Uterus (tissue), 4 donors: ENCODE results near the gene LRRC56. TPM values are rescaled to one million over a fixed set of nuclear protein-coding genes. Genes with fewer than 3 reads are reported as not detected.
A peak's percentile ranks its signal among the peaks of the same experiment; 100 is the strongest.

Experiments used
- DNase-seq, 2 donors: peaks; one replicate each; pipeline ENCODE4 v3.0.0-alpha.2; 2019 to 2020
- H3K27ac ChIP-seq, 2 donors: fragments of 200-600 bp; sonication (generic); 1 replicate in 1 of 2; 2 replicates in 1 of 2; pipeline ENCODE4 v1.5.1; 2016 to 2018
- H3K27me3 ChIP-seq, 2 donors: fragments of 200-600 bp; sonication (generic); one replicate each; pipeline ENCODE4 v1.5.1; 2018 to 2019; ENCODE audit warnings: control low read depth in 1 of 2
- H3K36me3 ChIP-seq, 2 donors: fragments of 200-600 bp; sonication (generic); one replicate each; pipeline ENCODE4 v1.5.1; 2019; ENCODE audit warnings: control low read depth in 1 of 2
- H3K4me1 ChIP-seq, 2 donors: fragments of 200-600 bp; sonication (generic); one replicate each; pipeline ENCODE4 v1.5.1; 2018 to 2019; ENCODE audit warnings: control low read depth in 1 of 2
- H3K4me3 ChIP-seq, 2 donors: fragments of 200-600 bp; sonication (generic); 1 replicate in 1 of 2; 2 replicates in 1 of 2; pipeline ENCODE4 v1.5.1; 2018 to 2019; ENCODE audit warnings: mild to moderate bottlenecking in 1 of 2
- H3K9me3 ChIP-seq, 2 donors: fragments of 200-600 bp; sonication (generic); one replicate each; pipeline ENCODE4 v1.5.1; 2019; ENCODE audit warnings: control low read depth in 1 of 2
- POLR2A ChIP-seq, 2 donors: fragments of 450-650 bp; IDR thresholded peaks; one replicate each; pipeline ENCODE4 v1.6.1; 2016; ENCODE audit warnings: antibody characterized with exemption in 2 of 2, mild to moderate bottlenecking in 1 of 2, moderate library complexity in 1 of 2
- intact Hi-C: fragments of 100-400 bp; cut with DNase I; formaldehyde crosslinking; loops from one replicate; pipeline ENCODE4 v1.15.1; 2023; ENCODE audit warnings: low total_unique reads
- total RNA-seq, 4 donors: library from RNA; depleted of rRNA in 3 of 4; stranded (reverse); fragments of >200 nt in 3 of 4; gene quantifications; one replicate each; pipeline versions ENCODE4 v1.1.0 to v1.2.4, GENCODE V29; 2014 to 2023
- TF ChIP-seq, protein P1 (sequence below), 4 experiments: fragments of 200-600 bp in 2 of 4; fragments of 450-650 bp in 2 of 4; sonication (generic) in 2 of 4; IDR thresholded peaks; one replicate each; pipeline ENCODE4 v1.5.1; 2016 to 2019; ENCODE audit warnings: antibody characterized with exemption in 4 of 4, mild to moderate bottlenecking in 2 of 4, moderate library complexity in 1 of 4
- donor health status: DM: yes; HTN: yes; CAD: no.

Gene LRRC56
- total RNA-seq, 4 donors from 2014 or later, result 1.7 to 1.9 TPM; not detected in 2

DNA sequence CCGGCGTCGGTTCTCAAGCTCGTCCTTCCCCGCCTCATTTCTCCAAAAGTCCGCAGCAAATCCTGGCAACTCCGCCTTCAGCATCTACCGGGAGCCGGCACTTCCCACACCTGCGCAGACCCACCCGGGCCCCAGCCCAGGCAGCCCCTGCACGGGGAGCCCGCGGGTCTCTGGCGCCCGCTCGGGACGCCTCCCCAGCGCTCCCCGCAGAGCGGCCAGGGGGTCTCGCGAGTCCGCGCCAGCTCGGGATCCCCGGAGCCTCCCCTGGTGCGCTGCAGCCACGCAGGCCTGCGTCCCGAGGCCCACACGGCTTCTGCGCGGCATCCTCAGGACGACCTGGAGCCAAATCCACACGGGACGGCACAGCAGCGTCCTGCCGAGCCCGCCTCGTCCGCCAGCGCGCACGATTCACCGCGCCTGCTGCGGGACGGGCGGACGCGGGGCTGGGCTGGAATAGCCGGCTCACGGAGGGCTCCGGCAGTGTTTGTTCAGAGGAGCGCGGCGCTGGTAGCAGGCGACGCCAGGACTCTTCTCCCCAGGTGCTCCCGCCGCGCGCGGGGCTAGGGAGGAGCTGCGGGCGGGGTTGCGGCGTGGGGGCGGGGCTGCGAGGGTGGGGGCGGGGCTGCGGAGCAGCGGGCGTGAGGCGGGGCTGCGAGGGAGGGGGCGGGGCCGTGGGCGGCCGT, 38.1 kb downstream of the LRRC56 start:
- Histone ChIP-seq H3K4me1 (peaks cover 13 to 24% of the 10 kb centered on the region in 2 donors), H3K9me3 (no peaks in the 10 kb centered on the region), H3K36me3 (no peaks in the 10 kb centered on the region), H3K27ac (peak overlapping the region in 1 of 2 donors; percentile 71), H3K27me3 (no peaks in the 10 kb centered on the region), H3K4me3 (peak overlapping the region; percentile 55 to 58)
- peak in 1 of 2 donors; percentile 49 for TF ChIP-seq POLR2A (IDR thresholded peaks at IDR 0.05)
- TF ChIP-seq, protein P1, sequence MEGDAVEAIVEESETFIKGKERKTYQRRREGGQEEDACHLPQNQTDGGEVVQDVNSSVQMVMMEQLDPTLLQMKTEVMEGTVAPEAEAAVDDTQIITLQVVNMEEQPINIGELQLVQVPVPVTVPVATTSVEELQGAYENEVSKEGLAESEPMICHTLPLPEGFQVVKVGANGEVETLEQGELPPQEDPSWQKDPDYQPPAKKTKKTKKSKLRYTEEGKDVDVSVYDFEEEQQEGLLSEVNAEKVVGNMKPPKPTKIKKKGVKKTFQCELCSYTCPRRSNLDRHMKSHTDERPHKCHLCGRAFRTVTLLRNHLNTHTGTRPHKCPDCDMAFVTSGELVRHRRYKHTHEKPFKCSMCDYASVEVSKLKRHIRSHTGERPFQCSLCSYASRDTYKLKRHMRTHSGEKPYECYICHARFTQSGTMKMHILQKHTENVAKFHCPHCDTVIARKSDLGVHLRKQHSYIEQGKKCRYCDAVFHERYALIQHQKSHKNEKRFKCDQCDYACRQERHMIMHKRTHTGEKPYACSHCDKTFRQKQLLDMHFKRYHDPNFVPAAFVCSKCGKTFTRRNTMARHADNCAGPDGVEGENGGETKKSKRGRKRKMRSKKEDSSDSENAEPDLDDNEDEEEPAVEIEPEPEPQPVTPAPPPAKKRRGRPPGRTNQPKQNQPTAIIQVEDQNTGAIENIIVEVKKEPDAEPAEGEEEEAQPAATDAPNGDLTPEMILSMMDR (IDR thresholded peaks at IDR 0.05), result peak in 1 of 4 experiments; percentile 31
- DNase-seq, result peak in 1 of 2 donors; percentile 42
- intact Hi-C loops, result no loop called here

DNA sequence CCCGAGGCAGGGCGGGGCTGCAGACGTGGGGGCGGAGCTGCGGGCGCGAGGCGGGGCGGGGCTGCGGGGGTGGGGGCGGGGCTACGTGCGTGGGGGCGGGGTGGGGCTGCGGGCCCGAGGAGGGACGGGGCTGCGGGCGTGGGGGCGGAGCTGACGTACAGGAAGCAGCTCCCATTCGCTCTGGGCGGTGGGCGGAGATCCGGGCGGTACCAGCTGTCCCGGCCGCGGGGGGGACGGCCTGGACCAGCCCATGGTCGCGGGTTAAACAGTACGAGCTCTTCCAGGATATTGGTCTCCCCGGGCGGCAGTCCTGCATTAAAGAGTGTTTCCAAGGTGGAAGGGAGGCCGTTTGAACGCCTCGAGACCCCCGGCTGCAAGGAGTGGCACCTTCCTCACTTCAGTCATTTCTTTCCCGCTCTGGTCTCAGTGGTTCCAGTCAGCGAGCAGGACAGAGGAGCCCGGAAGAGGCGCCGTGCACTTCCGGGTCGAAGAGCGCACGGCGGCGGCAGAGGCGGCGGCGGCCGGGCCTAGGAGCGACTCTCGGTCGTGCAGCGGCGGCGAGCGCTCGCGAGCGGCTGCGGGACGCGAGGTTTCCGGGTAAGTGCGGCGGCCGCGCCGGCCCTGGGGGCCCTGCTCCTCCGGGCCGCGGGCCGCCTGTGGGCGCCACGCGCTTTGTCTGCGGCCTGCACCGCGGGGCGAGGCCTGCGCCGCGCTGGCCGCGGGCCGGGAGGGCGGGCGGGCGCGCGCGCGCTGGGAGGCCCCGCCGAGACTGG, 38.9 kb downstream of the LRRC56 start, which contains the start of gene PHRF1:
PHRF1 (plus strand) TSS at position 475 of the 773 bp plus-strand sequence. CDS start 5,043 bp downstream, outside the sequence.
- peak; percentile 92 to 97 for DNase-seq
- no peaks in the 10 kb centered on the region for H3K36me3 ChIP-seq
- TF ChIP-seq POLR2A (IDR thresholded peaks at IDR 0.05), result peak in 1 of 2 donors; percentile 68
- TF ChIP-seq, protein P1 (IDR thresholded peaks at IDR 0.05), result peak in 2 of 4 experiments; percentile 29 to 30
- H3K9me3 ChIP-seq, result no peaks in the 10 kb centered on the region
- peak within 1 kb of the TSS; percentile 88 to 90 for H3K27ac ChIP-seq
- no peaks in the 10 kb centered on the region for H3K27me3 ChIP-seq
- intact Hi-C loops, result no loop called here
- peaks cover 13 to 27% of the 10 kb centered on the region in 2 donors for H3K4me1 ChIP-seq
- H3K4me3 ChIP-seq, result peak within 1 kb of the TSS; percentile 58 to 96

DNA sequence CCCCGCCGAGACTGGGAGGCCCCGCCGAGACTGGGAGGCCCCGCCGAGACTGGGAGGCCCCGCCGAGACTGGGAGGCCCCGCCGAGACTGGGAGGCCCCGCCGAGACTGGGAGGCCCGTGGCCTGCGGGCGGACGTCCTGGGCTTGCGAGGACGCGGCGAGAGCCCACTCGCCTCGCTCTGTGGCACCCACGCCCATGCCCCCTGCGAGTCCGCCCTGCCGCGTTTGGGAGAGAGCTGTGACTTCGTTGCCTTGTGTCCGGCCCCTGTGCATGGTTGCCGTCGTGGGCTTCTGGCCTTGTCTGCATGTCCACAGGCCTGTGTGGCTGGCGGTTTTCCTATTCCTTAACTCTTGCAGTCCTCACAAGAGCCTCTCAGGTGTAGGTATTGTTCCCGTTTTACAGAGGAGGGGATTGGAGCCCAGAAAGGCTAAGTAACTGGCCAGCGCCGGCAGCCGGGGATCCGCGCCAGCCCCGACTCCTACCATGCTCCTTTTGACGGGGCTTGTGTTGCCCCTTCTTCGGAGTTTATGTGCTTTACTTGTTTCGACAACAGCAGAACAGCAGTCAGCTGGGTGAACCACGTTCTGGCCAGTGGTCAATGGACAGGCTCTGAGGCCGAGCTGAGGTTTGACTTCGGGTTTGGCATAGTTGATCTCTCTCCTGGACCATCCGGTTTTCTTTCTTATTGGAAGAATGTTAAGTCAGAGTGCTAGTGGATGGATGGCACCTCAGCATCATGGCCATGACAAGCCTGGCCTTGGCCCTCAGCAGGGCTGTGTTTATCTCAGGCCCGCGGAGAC, 39.7 kb downstream of the LRRC56 start:
- Histone ChIP-seq H3K27me3 (no peaks in the 10 kb centered on the region), H3K4me1 (peaks cover 13 to 27% of the 10 kb centered on the region in 2 donors), H3K27ac (peak overlapping the region in 1 of 2 donors; percentile 63), H3K9me3 (no peaks in the 10 kb centered on the region), H3K36me3 (no peaks in the 10 kb centered on the region), H3K4me3 (peak overlapping the region; percentile 52 to 96)
- intact Hi-C loops, result no loop called here
- DNase-seq, result no peak
- TF ChIP-seq, protein P1 (IDR thresholded peaks at IDR 0.05), result no peak
- TF ChIP-seq POLR2A (IDR thresholded peaks at IDR 0.05), result no peak

DNA sequence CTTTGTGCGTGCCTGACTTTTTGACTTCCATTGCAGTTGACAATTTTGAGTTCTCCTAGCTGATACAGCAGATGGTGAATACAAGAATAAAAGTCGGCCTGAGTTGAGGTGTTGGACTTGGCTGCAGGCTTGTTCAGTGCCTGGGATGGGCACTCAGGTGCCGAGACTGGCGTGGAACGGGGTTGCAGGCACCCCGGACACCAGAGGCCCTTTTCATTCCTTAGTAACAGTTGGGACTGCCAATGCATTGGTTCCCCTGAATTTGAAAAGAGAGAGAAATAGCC, 40.2 kb downstream of the LRRC56 start:
- Histone ChIP-seq H3K27ac (no peak overlapping the region), H3K27me3 (no peaks in the 10 kb centered on the region), H3K4me3 (peak overlapping the region; percentile 52 to 96), H3K9me3 (no peaks in the 10 kb centered on the region), H3K36me3 (no peaks in the 10 kb centered on the region), H3K4me1 (peaks cover 13 to 27% of the 10 kb centered on the region in 2 donors)
- TF ChIP-seq POLR2A (IDR thresholded peaks at IDR 0.05), result no peak
- TF ChIP-seq, protein P1 (IDR thresholded peaks at IDR 0.05), result no peak
- intact Hi-C loops, result no loop called here
- no peak for DNase-seq
